Measurements from ENCODE around the gene B3GNT2.

GRCh38 chr2:62234755-62235655 lies 39.1 kb downstream of the B3GNT2 start:
- TF ChIP-seq CTCF (IDR thresholded peaks at IDR 0.05) (no peak), POLR2A (IDR thresholded peaks at IDR 0.05) (no peak)
